Activated naive CD4-positive, alpha-beta T cell treated with Interleukin-2 at 50 U/mL for 16 hours (primary cell): Measurements from ENCODE around the gene CARD9.

ENCODE experiments used
- DNase-seq: peaks from one replicate; pipeline ENCODE4 v3.0.0-alpha.2; 2020

CARD9 gene

DNA sequence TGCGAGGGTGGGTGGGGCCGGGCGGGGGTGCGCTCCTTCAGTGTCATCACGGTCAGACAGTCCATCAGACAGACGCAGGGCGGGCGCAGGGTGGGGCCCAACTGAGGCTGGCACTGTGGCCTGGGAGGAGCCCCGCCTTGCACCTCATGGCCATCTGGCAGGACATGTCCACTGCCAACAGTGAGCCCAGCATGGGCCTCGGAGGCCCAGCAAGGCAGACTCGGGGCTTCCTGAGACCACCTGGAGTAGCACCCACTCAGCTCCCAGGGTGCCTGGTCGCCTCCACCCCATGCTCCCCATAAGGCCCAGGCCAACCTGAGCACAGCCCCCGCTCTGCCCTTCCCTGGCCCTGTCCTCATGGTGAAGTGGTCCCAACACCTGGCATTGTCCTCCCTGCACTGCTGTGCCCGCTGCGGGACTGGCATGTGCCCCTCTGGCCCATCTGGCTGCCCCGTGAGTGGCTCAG is 54.7 kb downstream of the CARD9 start:
- no peak for DNase-seq

- no peak for DNase-seq
These were observed 55.2 kb downstream of the CARD9 start for GRCh38 chr9:136318111-136318775.

DNA sequence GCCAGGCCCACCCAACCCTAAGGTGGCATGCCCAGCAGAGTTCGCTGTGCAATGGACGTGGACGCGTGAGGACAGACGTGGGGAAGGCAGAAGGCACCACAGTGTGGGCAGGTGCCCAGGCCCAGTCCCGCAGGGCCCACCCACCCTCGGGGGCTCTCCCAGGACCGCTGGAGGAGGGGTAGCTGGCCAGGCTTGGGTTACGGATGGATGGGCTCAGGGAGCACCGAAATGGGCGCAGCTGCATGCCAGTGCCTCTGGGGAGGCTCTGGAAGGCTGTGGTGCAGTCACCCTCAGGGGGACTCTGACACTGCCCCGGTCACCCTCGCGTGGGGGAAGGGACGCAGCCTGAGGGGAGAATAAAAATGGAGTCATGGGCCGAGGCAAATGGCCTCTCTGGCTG is 55.8 kb downstream of the CARD9 start:
- no peak for DNase-seq

- DNase-seq: no peak
These were observed 56.4 kb downstream of the CARD9 start for GRCh38 chr9:136316896-136317676.

DNA sequence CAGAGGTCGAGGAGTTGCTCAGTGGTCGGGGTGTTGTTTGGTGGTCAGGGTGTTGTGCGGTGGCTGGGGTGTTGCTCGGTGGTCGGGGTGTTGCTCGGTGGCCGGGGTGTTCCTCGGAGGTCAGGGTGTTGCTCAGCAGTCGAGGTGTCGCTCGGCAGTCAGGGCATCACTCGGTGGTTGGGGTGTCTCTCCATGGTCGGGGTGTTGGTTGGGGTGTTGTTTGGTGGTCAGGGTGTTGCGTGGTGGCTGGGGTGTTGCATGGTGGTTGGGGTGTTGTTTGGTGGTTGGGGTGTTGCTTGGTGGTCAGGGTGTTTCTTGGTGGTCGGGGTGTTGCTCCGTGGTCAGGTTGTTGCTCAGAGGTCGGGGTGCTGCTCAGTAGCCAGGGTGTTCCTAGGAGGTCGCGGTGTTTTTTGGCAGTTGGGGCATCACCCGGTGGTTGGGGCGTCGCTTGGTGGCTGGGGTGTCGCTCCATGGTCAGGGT is 57.2 kb downstream of the CARD9 start:
- DNase-seq: no peak

DNA sequence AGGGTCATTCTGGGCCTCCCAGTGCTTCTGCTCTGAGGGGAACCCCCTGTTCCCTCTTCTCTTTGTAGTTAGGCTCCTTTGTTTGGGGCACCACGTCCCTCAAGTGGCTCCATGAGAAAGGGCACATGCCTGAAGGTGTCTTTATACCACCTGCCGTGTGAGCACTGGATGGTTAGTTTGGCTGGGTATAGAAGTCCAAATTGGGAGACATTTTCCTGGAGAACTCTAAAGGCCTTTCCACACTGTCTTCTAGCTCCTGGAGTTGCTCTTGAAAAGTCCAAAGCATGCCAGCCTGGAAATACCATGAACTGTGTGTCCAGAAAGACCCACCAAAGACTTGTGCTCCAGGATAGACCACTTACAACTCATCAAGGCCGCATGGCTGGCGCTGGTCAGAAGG is 58.5 kb downstream of the CARD9 start:
- no peak for DNase-seq

DNA sequence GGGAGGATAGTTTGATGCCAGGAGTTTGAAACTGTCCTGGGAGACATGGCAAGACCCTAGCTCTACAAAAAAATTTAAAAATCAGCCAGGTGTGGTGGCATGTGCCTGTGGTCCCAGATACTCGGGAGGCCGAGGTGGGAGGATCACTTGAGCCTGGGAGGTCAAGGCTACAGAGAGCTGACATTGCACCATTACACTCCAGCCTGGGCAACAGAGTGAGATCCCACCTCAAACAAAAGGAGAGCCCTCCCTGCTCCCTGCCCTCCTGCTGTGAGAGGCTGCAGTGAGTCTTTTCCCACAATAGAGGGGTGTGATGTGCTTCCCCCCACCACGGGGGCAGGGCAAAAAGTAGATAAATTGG is 59.4 kb downstream of the CARD9 start:
- DNase-seq: no peak
